DND-41 (cell line): ENCODE measurements around the gene FMR1.

Experiments used
- ATAC-seq: fragments of 200-7000 bp; cut with Tn5 transposase; 3 replicates; pipeline ENCODE4 v1.9.1; 2021; ENCODE audit warnings: low read depth; ENCODE audit not compliant: insufficient read depth
- DNase-seq: peaks from one replicate; pipeline ENCODE4 v3.0.0-alpha.2; 2020
- H2AFZ ChIP-seq: 2 replicates; pipeline ENCODE4 v1.6.0; 2012; ENCODE audit warnings: low read depth, low read length
- H3K27ac ChIP-seq: 2 replicates; pipeline ENCODE4 v1.5.1; 2012; ENCODE audit warnings: low read length, inconsistent platforms
- H3K27me3 ChIP-seq: fragments of 200-600 bp; sonication (generic); 2 replicates; pipeline ENCODE4 v1.6.0; 2012; ENCODE audit warnings: low read length, mild to moderate bottlenecking, inconsistent platforms; ENCODE audit not compliant: insufficient read depth, poor library complexity
- H3K36me3 ChIP-seq: 2 replicates; pipeline ENCODE4 v1.5.1; 2012; ENCODE audit warnings: low read length, inconsistent platforms; ENCODE audit not compliant: insufficient read depth
- H3K4me1 ChIP-seq: 2 replicates; pipeline ENCODE4 v1.5.1; 2012; ENCODE audit warnings: mild to moderate bottlenecking, low read length; ENCODE audit not compliant: insufficient read depth
- H3K4me2 ChIP-seq: 2 replicates; pipeline ENCODE4 v1.6.0; 2012; ENCODE audit warnings: mild to moderate bottlenecking, moderate library complexity, low read length, inconsistent platforms; ENCODE audit not compliant: insufficient read depth
- H3K4me3 ChIP-seq, 2 experiments: fragments of 200-600 bp in 1 of 2; shearing (Covaris generic) in 1 of 2; 2 replicates each; pipeline ENCODE4 v1.5.1; 2012 to 2016; ENCODE audit warnings: inconsistent platforms in 2 of 2, low read length in 2 of 2, mild to moderate bottlenecking in 2 of 2, low read depth in 1 of 2, moderate library complexity in 1 of 2
- H3K79me2 ChIP-seq: 2 replicates; pipeline ENCODE4 v1.6.0; 2012; ENCODE audit warnings: low read length, inconsistent platforms; ENCODE audit not compliant: insufficient read depth
- H3K9ac ChIP-seq: 2 replicates; pipeline ENCODE4 v1.6.0; 2012; ENCODE audit warnings: low read depth, mild to moderate bottlenecking, inconsistent platforms, low read length, moderate library complexity
- H3K9me3 ChIP-seq: 2 replicates; pipeline ENCODE4 v1.5.1; 2012; ENCODE audit warnings: low read length, moderate library complexity, mild to moderate bottlenecking, inconsistent platforms; ENCODE audit not compliant: insufficient read depth, severe bottlenecking
- H4K20me1 ChIP-seq: 2 replicates; pipeline ENCODE4 v1.6.0; 2012; ENCODE audit warnings: low read length; ENCODE audit not compliant: insufficient read depth
- EZH2 ChIP-seq: IDR thresholded peaks from 3 replicates; pipeline ENCODE4 v1.6.1; 2012; ENCODE audit warnings: borderline replicate concordance, low read depth, mild to moderate bottlenecking, moderate library complexity, low read length, inconsistent platforms; ENCODE audit not compliant: severe bottlenecking
- TF ChIP-seq, protein P1 (sequence below): IDR thresholded peaks from 2 replicates; pipeline ENCODE4 v1.5.1; 2012; ENCODE audit warnings: borderline replicate concordance, low read length, moderate library complexity, mild to moderate bottlenecking; ENCODE audit not compliant: poor library complexity, severe bottlenecking; ENCODE audit errors: extremely low read depth

FMR1 gene

DNA sequence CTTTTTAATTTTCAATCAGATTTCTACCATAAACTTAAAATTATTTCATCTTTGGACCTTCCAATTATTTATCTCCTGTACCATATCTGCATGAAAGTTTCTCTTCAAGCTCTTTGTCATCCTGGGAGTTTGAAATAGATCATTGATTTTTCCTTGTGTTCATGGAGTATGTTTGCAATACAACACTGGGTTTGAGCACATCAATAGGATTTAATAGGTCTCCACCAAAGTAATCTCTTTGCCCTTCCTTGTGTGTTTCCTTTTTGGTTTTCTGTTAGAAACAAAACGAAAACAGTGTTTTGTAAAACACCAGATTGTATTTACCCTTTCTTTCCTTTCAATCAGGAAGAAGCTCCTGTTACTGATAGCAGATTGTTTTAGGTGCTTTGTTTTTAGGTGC, 11.9 kb downstream of the FMR1 start:
- H2AFZ ChIP-seq, result no peak overlapping the region
- H4K20me1 ChIP-seq, result peaks cover 24% of the 10 kb centered on the region; the same call in 1 of the 2 replicates
- H3K79me2 ChIP-seq, result peaks cover 87% of the 10 kb centered on the region
- ATAC-seq, result no peak
- no peaks in the 10 kb centered on the region for H3K9me3 ChIP-seq
- H3K9ac ChIP-seq, result no peak overlapping the region
- no peak overlapping the region for H3K27ac ChIP-seq
- TF ChIP-seq, protein P1, sequence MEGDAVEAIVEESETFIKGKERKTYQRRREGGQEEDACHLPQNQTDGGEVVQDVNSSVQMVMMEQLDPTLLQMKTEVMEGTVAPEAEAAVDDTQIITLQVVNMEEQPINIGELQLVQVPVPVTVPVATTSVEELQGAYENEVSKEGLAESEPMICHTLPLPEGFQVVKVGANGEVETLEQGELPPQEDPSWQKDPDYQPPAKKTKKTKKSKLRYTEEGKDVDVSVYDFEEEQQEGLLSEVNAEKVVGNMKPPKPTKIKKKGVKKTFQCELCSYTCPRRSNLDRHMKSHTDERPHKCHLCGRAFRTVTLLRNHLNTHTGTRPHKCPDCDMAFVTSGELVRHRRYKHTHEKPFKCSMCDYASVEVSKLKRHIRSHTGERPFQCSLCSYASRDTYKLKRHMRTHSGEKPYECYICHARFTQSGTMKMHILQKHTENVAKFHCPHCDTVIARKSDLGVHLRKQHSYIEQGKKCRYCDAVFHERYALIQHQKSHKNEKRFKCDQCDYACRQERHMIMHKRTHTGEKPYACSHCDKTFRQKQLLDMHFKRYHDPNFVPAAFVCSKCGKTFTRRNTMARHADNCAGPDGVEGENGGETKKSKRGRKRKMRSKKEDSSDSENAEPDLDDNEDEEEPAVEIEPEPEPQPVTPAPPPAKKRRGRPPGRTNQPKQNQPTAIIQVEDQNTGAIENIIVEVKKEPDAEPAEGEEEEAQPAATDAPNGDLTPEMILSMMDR, result no peak
- TF ChIP-seq EZH2, result no peak
- H3K4me3 ChIP-seq, result no peak overlapping the region
- no peak for DNase-seq
- no peak overlapping the region for H3K4me2 ChIP-seq
- H3K27me3 ChIP-seq, result no peaks in the 10 kb centered on the region
- H3K4me1 ChIP-seq, result peaks cover 6% of the 10 kb centered on the region; the same call in 1 of the 2 replicates
- H3K36me3 ChIP-seq, result peaks cover 35% of the 10 kb centered on the region

GRCh38 chrX:147927256-147927655, 15.5 kb downstream of the FMR1 start:
- Histone ChIP-seq H3K4me2 (no peak overlapping the region), H3K27me3 (no peaks in the 10 kb centered on the region), H3K27ac (no peak overlapping the region), H3K9ac (no peak overlapping the region), H4K20me1 (peaks cover 8% of the 10 kb centered on the region; the same call in 1 of the 2 replicates), H3K36me3 (peaks cover 64% of the 10 kb centered on the region), H3K4me3 (no peak overlapping the region), H3K9me3 (no peaks in the 10 kb centered on the region), H3K4me1 (no peaks in the 10 kb centered on the region), H2AFZ (no peak overlapping the region), H3K79me2 (peaks cover 55% of the 10 kb centered on the region)
- no peak for TF ChIP-seq EZH2
- TF ChIP-seq, protein P1, result no peak
- DNase-seq (no peak), ATAC-seq (no peak)

DNA sequence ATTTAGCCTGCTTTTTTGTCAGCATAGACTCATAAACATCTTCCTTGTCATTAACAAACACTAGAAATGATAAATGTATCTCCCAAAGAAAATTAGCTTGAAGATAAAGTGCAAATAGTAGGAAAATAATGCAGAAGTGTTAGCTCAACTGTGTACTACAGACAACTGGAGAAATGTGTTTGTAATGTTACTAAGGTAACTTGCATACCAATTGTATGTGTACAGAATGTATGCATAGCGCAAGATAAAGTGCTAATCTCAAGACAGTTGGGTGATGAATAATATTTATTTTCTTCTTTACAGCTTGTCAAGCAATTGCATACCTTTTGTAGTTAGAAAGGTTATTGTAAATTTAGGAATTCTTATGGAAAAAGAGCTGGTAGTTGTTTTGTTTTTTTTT, 22.1 kb downstream of the FMR1 start:
- Histone ChIP-seq H3K4me2 (no peak overlapping the region), H3K79me2 (peaks cover 5% of the 10 kb centered on the region; the same call in 1 of the 2 replicates), H3K36me3 (peaks cover 79% of the 10 kb centered on the region), H3K27ac (no peak overlapping the region), H4K20me1 (no peaks in the 10 kb centered on the region), H2AFZ (no peak overlapping the region), H3K9me3 (no peaks in the 10 kb centered on the region), H3K9ac (no peak overlapping the region), H3K4me1 (no peaks in the 10 kb centered on the region), H3K27me3 (no peaks in the 10 kb centered on the region), H3K4me3 (no peak overlapping the region)
- DNase-seq (no peak), ATAC-seq (no peak)
- TF ChIP-seq, protein P1, result no peak
- no peak for TF ChIP-seq EZH2

DNA sequence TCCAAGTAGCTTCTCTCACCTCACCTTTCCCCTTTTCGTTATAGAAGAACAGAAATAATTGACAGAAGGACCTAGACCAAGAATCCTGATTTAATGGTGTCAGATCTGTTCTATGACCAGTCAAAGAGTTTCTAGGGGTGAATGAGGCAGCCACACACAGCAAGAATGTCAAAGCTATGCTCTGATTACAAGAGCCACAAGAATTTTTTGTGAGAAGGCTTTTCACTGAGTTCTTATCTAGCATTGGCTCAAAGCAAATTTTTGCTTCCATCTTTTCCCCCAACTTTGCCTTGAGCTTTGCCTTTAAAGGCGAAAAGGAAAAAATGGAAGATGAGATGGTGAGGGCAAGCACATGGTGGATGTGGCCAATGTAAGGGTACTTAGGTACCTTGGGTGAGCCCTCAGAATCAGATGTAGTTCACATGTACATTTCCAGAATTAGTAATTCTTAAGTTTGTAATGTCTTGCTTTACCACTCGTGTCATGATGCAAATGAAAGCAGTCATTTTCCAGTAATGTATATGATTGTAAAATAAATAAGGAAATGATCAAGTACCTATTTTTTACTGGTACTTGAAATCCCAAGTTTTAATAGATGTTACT, 23.5 kb downstream of the FMR1 start:
- Histone ChIP-seq H3K4me1 (no peaks in the 10 kb centered on the region), H4K20me1 (no peaks in the 10 kb centered on the region), H3K27me3 (no peaks in the 10 kb centered on the region), H3K9me3 (no peaks in the 10 kb centered on the region), H3K4me3 (no peak overlapping the region), H3K79me2 (0 out of 2 replicates have a peak, but pooled peaks cover 2% of the 10 kb centered on the region), H3K4me2 (no peak overlapping the region), H3K9ac (no peak overlapping the region), H3K36me3 (peaks cover 72% of the 10 kb centered on the region), H3K27ac (no peak overlapping the region), H2AFZ (no peak overlapping the region)
- ATAC-seq, result no peak
- TF ChIP-seq EZH2, result no peak
- TF ChIP-seq, protein P1, result no peak
- no peak for DNase-seq
